Left hindlimb (tissue), 1 donor: ENCODE measurements around the gene C1QTNF9B.
A peak's percentile ranks its signal among the peaks of the same experiment; 100 is the strongest.
"Not testable (repeated sequence)": the region's sequence is repeated elsewhere in the genome, so short reads cannot be mapped to it uniquely, and the experiment has no call there.

ENCODE experiments used
- DNase-seq: peaks from one replicate; pipeline ENCODE4 v3.0.0-alpha.2; 2018

C1QTNF9B gene

GRCh38 chr13:23893791-23894190, 3.5 kb downstream of the C1QTNF9B start:
- DNase-seq: not testable (repeated sequence)

- no peak for DNase-seq
Observed at GRCh38 chr13:23889615-23890607, 7.4 kb downstream of the C1QTNF9B start.

GRCh38 chr13:23888658-23889614, 8.4 kb downstream of the C1QTNF9B start, which contains the start of gene MIPEP:
TSS of gene MIPEP (minus strand) at chr13:23889400. CDS start at chr13:23889320, 80 bp downstream.
- peak; percentile 97 for DNase-seq

- not testable (repeated sequence) for DNase-seq
Observed at GRCh38 chr13:23884361-23884760, 12.9 kb downstream of the C1QTNF9B start.

GRCh38 chr13:23883255-23883654, 14.0 kb downstream of the C1QTNF9B start:
- DNase-seq: no peak

- not testable (repeated sequence) for DNase-seq
Observed at GRCh38 chr13:23881402-23881800, 15.9 kb downstream of the C1QTNF9B start.

- not testable (repeated sequence) for DNase-seq
Observed at GRCh38 chr13:23880493-23881401, 16.6 kb downstream of the C1QTNF9B start.

- DNase-seq: no peak
Observed at GRCh38 chr13:23877286-23877685, 20.0 kb downstream of the C1QTNF9B start.

GRCh38 chr13:23876265-23876664, 21.0 kb downstream of the C1QTNF9B start:
- no peak for DNase-seq

GRCh38 chr13:23871616-23872220, 25.6 kb downstream of the C1QTNF9B start:
- DNase-seq: no peak

GRCh38 chr13:23870356-23871140, 26.8 kb downstream of the C1QTNF9B start:
- DNase-seq: no peak

GRCh38 chr13:23868521-23868920, 28.8 kb downstream of the C1QTNF9B start:
- DNase-seq: no peak

- no peak for DNase-seq
Observed at GRCh38 chr13:23867027-23867491, 30.2 kb downstream of the C1QTNF9B start.

GRCh38 chr13:23866420-23867026, 30.8 kb downstream of the C1QTNF9B start:
- peak; percentile 45 for DNase-seq

GRCh38 chr13:23865906-23866305, 31.4 kb downstream of the C1QTNF9B start:
- DNase-seq: no peak

GRCh38 chr13:23865026-23865425, 32.3 kb downstream of the C1QTNF9B start:
- no peak for DNase-seq

GRCh38 chr13:23861310-23861709, 36.0 kb downstream of the C1QTNF9B start:
- no peak for DNase-seq

- DNase-seq: no peak
Observed at GRCh38 chr13:23859904-23860303, 37.4 kb downstream of the C1QTNF9B start.

- DNase-seq: no peak
Observed at GRCh38 chr13:23859455-23859854, 37.8 kb downstream of the C1QTNF9B start.

- no peak for DNase-seq
Observed at GRCh38 chr13:23858546-23858945, 38.8 kb downstream of the C1QTNF9B start.
